22Rv1 (cell line): ENCODE results near the gene PPP2R5E.

Experiments
- CTCF ChIP-seq: fragments of 450-650 bp; IDR thresholded peaks from 2 replicates; pipeline ENCODE4 v1.5.1; 2017; ENCODE audit warnings: mild to moderate bottlenecking
- ZFX ChIP-seq: fragments of 450-650 bp; IDR thresholded peaks from 2 replicates; pipeline ENCODE4 v1.6.1; 2017; ENCODE audit warnings: antibody characterized with exemption, borderline replicate concordance

- no peak for TF ChIP-seq CTCF
- TF ChIP-seq ZFX, result no peak
These were observed 180.8 kb downstream of the PPP2R5E start for GRCh38 chr14:63362389-63362819.
